ENCODE data around the gene BSPH1.

The BSPH1 gene

GRCh38 chr19:47992070-47992469 lies at the start of gene BSPH1:
TSS of gene BSPH1 (minus strand) at chr19:47992170. CDS start at chr19:47992081, 89 bp downstream.
- FAIRE-seq = no peak
- TF ChIP-seq POLR2A (IDR thresholded peaks at IDR 0.05; ENCODE audit: low read depth, low read length) = no peak

GRCh38 chr19:48036765-48037164 lies 44.8 kb upstream of the BSPH1 start:
- no peak for FAIRE-seq
- TF ChIP-seq POLR2A (IDR thresholded peaks at IDR 0.05; ENCODE audit: low read depth, low read length) = no peak

More at GRCh38 chr19:47992070-47992469, at the start of gene BSPH1:
- DNase-seq (ENCODE audit: insufficient read length, low spot score) = no peak

GRCh38 chr19:48033604-48034003 lies 41.6 kb upstream of the BSPH1 start:
- FAIRE-seq (no peak), DNase-seq (ENCODE audit: insufficient read length, low spot score) (no peak)
- no peak for TF ChIP-seq POLR2A (IDR thresholded peaks at IDR 0.05; ENCODE audit: low read depth, low read length)

More at GRCh38 chr19:48036765-48037164, 44.8 kb upstream of the BSPH1 start:
- DNase-seq (ENCODE audit: insufficient read length, low spot score) = no peak

- TF ChIP-seq POLR2A (IDR thresholded peaks at IDR 0.05; ENCODE audit: low read depth, low read length) = no peak
- no peak for FAIRE-seq
- no peak for DNase-seq (ENCODE audit: insufficient read length, low spot score)
These were observed 38.1 kb upstream of the BSPH1 start for GRCh38 chr19:48030073-48030472.

GRCh38 chr19:48029431-48029830 lies 37.5 kb upstream of the BSPH1 start:
- DNase-seq (ENCODE audit: insufficient read length, low spot score) (no peak), FAIRE-seq (no peak)
- TF ChIP-seq POLR2A (IDR thresholded peaks at IDR 0.05; ENCODE audit: low read depth, low read length) = no peak

- DNase-seq (ENCODE audit: insufficient read length, low spot score) (no peak), FAIRE-seq (no peak)
- no peak for TF ChIP-seq POLR2A (IDR thresholded peaks at IDR 0.05; ENCODE audit: low read depth, low read length)
These were observed 33.5 kb upstream of the BSPH1 start for GRCh38 chr19:48025480-48025879.

- TF ChIP-seq POLR2A (IDR thresholded peaks at IDR 0.05; ENCODE audit: low read depth, low read length) = no peak
- FAIRE-seq = no peak
- no peak for DNase-seq (ENCODE audit: insufficient read length, low spot score)
These were observed 31.5 kb upstream of the BSPH1 start for GRCh38 chr19:48023518-48023917.

- DNase-seq (ENCODE audit: insufficient read length, low spot score) = no peak
- TF ChIP-seq POLR2A (IDR thresholded peaks at IDR 0.05; ENCODE audit: low read depth, low read length) = no peak
- no peak for FAIRE-seq
These were observed 31.0 kb upstream of the BSPH1 start for GRCh38 chr19:48023011-48023410.

GRCh38 chr19:48020686-48021085 lies 28.7 kb upstream of the BSPH1 start:
- FAIRE-seq (no peak), DNase-seq (ENCODE audit: insufficient read length, low spot score) (no peak)
- no peak for TF ChIP-seq POLR2A (IDR thresholded peaks at IDR 0.05; ENCODE audit: low read depth, low read length)

GRCh38 chr19:48010932-48011758 lies 19.2 kb upstream of the BSPH1 start:
- DNase-seq (ENCODE audit: insufficient read length, low spot score) (no peak), FAIRE-seq (no peak)
- TF ChIP-seq POLR2A (IDR thresholded peaks at IDR 0.05; ENCODE audit: low read depth, low read length) = no peak

- DNase-seq (ENCODE audit: insufficient read length, low spot score) = no peak
- FAIRE-seq = no peak
- TF ChIP-seq POLR2A (IDR thresholded peaks at IDR 0.05; ENCODE audit: low read depth, low read length) = no peak
These were observed 14.8 kb upstream of the BSPH1 start for GRCh38 chr19:48006762-48007161.

GRCh38 chr19:48004236-48004635 lies 12.3 kb upstream of the BSPH1 start:
- no peak for TF ChIP-seq POLR2A (IDR thresholded peaks at IDR 0.05; ENCODE audit: low read depth, low read length)
- DNase-seq (ENCODE audit: insufficient read length, low spot score) (no peak), FAIRE-seq (no peak)

GRCh38 chr19:48000846-48001245 lies 8.9 kb upstream of the BSPH1 start:
- DNase-seq (ENCODE audit: insufficient read length, low spot score) = no peak
- no peak for TF ChIP-seq POLR2A (IDR thresholded peaks at IDR 0.05; ENCODE audit: low read depth, low read length)
- no peak for FAIRE-seq

GRCh38 chr19:47998800-47999199 lies 6.8 kb upstream of the BSPH1 start:
- FAIRE-seq = no peak
- TF ChIP-seq POLR2A (IDR thresholded peaks at IDR 0.05; ENCODE audit: low read depth, low read length) = no peak
- no peak for DNase-seq (ENCODE audit: insufficient read length, low spot score)

GRCh38 chr19:47996230-47996727 lies 4.3 kb upstream of the BSPH1 start:
- DNase-seq (ENCODE audit: insufficient read length, low spot score) (no peak), FAIRE-seq (no peak)

More at GRCh38 chr19:47996230-47996727, 4.3 kb upstream of the BSPH1 start:
- TF ChIP-seq POLR2A (IDR thresholded peaks at IDR 0.05; ENCODE audit: low read depth, low read length) = no peak
